Activated T-cell treated with anti-CD3 and anti-CD28 coated beads, Interleukin-2, amount 50 U/mL, for 1 hour (primary cell): Measurements from ENCODE around the gene CAND2.
A peak's percentile ranks its signal among the peaks of the same experiment; 100 is the strongest.
"Not testable (repeated sequence)": the region's sequence is repeated elsewhere in the genome, so short reads cannot be mapped to it uniquely, and the experiment has no call there.

Experiments used
- DNase-seq: peaks from one replicate; pipeline ENCODE4 v3.0.0-alpha.2; 2020

CAND2 gene

GRCh38 chr3:12772462-12772861 lies 24.0 kb upstream of the CAND2 start:
- DNase-seq, result no peak

DNA sequence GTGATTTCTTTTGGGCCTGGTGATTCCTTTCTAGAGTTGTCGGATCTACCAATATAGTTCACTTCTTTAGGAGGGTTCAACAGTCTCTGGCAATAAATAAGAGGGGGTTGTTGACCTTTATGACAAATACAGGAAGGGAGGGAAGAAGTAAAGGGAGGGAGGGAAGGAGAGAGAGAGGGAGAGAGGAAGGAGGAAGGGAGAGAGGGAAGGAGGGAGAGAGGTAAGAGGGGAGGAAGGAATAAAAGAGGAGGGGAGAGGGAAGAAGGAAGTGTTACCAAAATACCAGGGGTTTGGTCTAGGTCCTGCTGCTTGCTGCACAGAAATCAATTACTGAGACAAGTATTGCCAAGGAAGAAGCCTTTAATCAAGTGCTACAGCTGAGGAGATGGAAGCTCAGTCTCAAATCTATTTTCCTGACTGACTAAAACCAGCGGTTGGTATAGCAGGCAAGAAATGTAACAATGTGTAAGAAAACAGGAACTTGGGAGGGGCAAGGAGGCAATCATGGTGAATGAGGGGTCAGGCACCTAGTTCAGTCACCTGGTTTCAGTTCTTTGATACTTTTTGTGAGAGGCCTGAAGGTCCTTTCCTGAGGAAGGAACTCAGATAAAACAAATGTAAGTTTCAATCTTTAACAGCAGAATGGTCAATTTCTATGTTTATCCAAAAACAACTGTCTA lies 23.3 kb upstream of the CAND2 start:
- no peak for DNase-seq

GRCh38 chr3:12773710-12774086 lies 22.8 kb upstream of the CAND2 start:
- DNase-seq, result no peak

DNA sequence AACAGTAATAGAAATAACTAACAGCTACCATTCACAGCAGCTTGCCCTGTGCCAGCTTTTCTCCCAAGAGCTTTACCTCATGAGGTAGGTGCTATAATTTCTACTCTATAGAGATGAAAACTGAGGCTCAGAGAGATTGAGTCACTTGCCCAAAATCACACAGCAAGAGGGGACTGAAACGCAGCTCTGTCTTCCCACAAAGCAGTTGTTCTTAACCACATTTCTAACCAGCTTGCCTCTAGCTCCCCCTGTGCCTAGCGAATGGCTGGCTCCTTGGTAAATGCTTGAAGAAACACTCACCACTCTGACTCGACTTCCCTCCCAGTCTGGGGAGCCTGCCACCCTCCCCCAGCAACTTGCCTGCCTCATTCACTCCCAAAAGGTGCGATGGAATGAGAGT lies 21.9 kb upstream of the CAND2 start:
- no peak for DNase-seq

GRCh38 chr3:12775226-12775625 lies 21.3 kb upstream of the CAND2 start:
- DNase-seq, result no peak

DNA sequence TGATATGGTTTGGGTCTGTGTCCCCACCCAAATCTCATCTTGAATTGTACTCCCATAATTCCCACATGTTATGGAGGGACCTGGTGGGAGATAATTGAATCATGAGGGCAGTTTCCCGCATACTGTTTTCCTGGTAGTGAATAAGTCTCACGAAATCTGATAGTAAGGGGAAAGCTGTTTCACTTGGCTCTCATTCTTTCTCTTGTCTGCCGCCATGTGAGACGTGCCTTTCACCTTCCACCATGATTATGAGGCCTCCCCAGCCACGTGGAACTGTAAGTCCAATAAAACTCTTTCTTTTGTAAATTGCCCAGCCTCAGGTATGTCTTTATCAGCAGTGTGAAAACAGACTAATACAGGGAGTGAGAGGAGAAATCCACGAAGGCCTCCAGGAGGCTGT lies 20.5 kb upstream of the CAND2 start:
- DNase-seq, result not testable (repeated sequence)

DNA sequence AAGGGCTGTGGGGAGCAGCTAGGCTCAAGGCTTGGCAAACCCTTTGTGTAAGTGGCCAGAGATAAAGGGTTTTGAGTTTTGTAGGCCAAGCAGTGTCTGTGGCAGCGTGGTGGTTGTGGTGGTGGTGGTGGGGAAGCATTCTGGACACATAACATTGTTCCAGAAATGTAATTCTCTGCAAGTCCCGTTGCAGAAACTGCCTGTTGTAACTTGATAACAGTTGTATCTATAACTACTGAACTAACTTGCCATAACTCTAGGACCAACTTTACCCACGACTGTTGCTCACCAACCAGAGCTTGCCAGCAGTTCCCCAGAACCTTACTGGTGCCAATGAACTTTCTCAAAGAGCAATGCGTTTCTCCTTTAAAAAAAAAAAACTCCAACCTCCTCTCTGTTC lies 19.3 kb upstream of the CAND2 start:
- no peak for DNase-seq

DNA sequence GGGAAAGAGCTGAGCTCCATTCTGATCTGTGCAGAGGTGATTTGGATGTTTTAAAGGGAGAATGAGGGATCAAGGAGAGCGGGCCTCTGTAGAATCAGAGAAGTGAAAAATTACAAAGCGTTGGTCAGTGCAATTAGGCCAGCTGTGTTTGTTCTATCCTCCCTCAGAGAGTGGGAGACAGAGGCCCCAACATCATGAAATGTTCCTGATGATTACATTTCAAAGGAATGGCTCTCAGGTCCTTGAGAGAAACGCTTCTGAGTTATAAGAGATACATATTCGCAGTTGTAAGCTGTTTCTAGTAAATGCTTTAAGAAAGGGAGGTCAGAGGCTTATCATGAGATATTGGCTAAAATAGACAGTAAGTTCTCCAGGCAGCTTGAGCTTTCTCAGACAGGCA lies 15.7 kb upstream of the CAND2 start:
- no peak for DNase-seq

DNA sequence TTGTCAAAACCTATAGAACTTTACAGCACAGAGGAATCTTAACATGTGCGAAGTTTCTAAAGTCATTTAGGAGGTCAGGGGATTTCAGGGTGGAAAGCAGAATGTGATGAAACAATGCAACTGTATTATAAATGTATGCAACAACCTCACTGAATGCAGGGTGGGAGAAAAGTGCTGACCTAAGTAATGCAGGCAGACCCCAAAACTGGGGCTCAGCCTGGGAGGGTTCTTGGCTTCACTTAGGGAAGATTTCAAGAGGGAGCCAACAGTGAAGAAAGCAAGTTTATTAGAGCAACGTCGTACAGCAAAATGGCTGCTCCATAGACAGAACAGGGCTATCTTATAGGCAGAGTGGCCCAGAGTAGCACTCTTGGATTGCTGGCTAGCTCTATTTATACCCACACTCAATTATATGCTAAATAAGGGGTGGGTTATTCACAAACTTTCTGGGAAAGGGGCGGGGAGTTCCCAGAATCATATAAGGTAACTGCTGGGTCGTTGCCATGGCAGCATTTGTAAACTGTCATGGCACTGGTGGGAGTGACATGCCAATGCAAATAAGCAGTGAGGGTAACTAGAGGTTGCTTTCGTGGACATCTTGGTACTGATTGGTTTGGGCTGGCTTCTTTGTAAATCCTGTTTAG lies 14.2 kb upstream of the CAND2 start:
- DNase-seq, result no peak

DNA sequence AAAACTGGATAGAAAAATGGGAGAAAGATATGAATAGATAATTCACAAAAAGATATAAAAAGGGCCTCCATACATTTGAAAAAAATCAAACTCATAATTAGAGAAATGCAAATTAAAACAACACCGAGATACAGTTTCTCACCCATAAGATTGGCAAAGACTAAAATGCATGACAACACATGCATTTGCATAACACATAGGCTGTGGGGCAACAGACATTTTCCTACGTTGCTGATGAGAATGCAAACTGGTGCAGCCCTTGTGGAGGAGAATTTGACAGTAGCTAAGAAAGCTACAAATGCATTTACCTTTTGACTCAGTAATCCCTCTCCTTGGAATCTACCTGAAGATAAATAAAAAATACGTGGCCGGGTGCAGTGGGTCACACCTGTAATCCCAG lies 11.4 kb upstream of the CAND2 start:
- no peak for DNase-seq

GRCh38 chr3:12787346-12787745 lies 9.1 kb upstream of the CAND2 start:
- peak; percentile 76 for DNase-seq

GRCh38 chr3:12787967-12788690 lies 8.4 kb upstream of the CAND2 start:
- DNase-seq, result not testable (repeated sequence)

- DNase-seq, result no peak
Measured at GRCh38 chr3:12791430-12791829, 5.0 kb upstream of the CAND2 start.

GRCh38 chr3:12793701-12794100 lies 2.8 kb upstream of the CAND2 start:
- DNase-seq, result no peak

DNA sequence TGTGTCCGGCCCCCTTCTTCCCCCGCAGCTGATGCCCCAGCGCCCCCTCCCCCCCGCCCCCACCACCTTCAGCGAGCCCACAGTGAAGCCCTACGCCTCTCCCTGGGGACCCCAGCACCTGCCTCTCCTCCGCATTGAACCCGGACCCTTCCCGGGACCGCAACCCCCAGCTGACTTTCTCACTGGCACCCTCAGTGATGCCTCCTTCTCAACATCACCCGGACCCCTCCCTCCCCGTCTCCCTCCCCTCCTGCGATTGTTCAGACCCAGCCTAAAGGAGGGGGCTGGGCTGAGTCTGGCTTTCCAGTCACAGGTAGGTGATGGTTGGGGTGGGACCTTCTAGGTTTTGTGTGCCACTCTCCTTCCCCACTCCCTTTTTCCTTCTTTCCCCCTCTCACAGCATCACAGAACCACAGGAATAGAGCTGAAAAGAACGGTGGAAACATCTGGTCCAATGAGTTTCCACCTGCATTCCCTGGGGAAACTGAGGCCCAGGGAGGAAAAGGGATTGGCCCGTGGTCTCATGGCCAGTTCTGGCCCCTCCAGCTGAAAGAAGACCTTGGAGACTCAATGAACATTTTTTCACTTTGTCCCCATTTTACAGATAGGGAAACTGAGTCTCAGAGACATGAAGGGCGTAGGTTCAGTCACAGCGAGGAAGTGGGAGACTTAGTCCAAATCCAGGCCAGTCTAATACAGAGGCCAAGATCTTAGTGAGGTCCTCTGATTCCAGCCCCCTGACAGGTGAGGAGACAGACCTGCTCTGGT lies 828 bp downstream of the CAND2 start:
- no peak for DNase-seq

DNA sequence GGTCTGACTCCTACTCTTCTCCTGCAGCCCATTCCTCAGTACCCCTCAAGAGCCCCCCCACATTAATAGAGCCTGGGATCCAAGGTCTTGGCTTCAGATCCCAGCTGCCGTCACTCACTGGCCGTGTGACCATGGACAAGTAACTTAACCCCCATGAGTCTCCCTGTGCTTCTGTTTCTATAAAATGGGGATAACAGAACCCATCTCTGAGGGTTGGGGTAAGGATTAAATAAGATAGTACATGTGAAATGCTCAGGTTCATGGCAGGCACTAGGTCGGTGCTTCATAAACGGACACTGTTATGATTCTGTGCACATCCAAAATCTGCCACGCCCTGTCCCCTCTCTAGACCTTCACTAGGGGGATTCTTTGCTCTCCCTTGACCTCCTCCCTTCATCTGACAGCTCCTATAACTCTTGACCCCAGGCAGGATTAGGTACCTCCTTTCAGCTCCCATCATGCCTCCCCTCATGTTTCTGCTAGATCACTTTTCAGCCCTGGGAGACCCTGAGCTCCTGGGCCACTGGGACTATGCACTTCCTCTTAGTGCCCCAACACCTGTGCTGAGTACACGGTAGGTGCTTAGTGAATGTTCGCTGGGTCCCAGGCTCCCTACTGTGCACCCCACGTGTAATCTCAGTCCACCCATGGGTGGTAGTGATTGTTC lies 1.5 kb downstream of the CAND2 start:
- DNase-seq, result no peak

DNA sequence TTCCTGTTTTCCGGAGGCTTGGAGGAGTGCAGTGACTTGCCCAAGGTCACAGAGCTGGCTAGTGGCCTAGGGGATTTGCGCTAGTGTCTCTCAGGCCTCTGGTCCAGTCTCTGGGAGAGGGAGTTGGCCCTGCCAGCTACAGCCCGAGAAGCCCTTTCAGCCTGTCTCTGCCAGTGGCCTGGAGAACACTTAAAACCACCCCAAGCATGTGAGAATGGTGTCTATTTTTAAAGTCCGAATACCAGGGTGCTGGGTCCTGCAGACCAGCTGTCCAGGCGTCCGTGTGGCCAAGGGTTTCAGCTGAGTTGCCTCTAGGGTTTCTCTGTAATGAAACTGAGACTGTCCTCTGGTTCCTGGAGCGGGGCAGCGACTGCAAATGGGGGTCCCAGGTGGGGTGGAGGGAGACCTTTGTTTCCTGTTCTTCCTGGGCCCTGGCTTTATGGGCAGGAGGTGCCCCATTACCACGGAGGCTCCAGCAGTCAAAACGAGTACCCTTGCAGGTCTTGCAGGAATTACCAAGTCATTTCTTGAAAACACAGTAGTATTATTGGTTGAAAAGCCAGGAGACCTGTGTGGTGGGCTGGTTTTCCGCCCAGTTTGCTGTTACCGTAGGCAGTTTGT lies 2.2 kb downstream of the CAND2 start:
- no peak for DNase-seq

- no peak for DNase-seq
Measured at GRCh38 chr3:12799525-12800440, 3.3 kb downstream of the CAND2 start.

DNA sequence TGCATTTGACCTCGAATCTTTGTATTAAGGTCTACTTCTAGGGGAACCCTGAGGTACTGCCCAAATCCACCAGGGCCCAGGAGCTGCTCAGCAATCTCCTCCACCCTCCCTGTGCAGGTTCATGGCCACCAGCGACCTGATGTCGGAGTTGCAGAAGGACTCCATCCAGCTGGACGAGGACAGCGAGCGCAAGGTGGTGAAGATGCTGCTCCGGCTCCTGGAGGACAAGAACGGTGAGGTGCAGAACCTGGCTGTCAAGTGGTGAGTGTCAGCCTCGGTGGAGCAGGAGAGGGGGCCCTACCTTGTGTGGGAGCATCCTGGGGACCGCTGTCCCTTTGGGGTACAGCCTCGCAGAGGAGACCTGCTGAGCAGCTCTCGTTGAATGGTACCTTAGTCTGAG lies 6.9 kb downstream of the CAND2 start:
- DNase-seq, result no peak

DNA sequence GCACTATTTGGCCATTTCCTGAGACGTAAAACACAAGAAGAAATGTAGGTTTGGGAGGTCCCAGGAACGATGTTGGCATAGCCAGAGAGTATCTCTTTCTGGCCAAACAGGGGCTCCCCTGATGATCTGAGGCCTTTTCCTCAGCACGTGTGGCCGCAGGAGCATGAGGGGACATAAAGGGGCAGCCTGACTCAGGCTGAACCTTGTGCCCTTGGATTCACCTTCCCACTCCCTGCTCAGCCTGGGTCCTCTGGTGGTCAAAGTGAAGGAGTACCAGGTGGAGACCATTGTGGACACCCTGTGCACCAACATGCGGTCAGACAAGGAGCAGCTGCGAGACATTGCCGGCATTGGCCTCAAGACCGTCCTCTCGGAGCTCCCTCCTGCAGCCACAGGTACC lies 10.6 kb downstream of the CAND2 start:
- no peak for DNase-seq

DNA sequence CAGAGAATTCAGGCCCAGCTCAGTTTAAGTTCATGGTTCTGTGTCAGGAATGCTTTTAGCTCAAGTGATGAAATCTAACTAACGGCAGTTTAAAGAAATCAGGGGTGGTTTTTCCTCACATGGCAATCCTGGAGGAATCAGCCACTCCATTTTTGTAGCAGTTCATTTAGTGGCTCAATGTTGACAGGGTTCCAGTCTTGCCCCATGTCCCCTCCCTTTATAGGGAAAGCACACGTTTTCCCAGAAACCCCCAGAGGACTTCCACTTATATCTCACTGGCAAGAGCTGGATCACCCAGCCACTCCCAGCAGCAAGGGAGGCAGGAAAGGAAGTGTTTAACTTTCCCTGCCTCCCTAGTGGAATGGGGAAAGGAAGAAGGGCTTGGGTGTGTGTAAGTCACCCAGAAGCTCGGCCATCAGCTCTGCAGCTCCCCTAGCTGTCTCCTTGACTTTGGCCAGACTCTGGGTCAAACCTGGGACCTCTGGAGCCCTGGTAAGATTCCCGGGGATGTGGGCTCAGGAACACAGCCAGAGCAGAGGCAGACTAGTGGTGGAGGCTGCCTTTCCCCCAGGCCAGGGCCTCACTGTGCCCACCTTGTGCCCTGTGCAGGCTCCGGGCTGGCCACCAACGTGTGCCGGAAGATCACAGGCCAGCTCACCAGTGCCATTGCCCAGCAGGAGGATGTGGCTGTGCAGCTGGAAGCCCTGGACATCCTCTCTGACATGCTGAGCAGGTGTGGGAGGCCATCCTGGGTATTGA lies 11.3 kb downstream of the CAND2 start:
- no peak for DNase-seq
